MM.1S (cell line): ENCODE measurements around the gene FHIP2A.

Experiments
- DNase-seq: peaks from one replicate; pipeline ENCODE4 v3.0.0-alpha.2; 2015
- H2AFZ ChIP-seq: fragments of 300-600 bp; sonication (generic); 2 replicates; pipeline ENCODE4 v1.6.0; 2016; ENCODE audit warnings: antibody characterized with exemption, low read length
- H3F3A ChIP-seq: fragments of 300-600 bp; sonication (generic); 2 replicates; pipeline ENCODE4 v1.6.1; 2016; ENCODE audit warnings: mild to moderate bottlenecking, antibody characterized with exemption, low read length, moderate library complexity, mixed read lengths; ENCODE audit not compliant: insufficient read depth
- H3K27ac ChIP-seq: fragments of 300-600 bp; sonication (generic); 2 replicates; pipeline ENCODE4 v1.5.1; 2016; ENCODE audit warnings: mild to moderate bottlenecking, low read length
- H3K27me3 ChIP-seq: fragments of 300-600 bp; sonication (generic); replicated peaks from 2 replicates; pipeline ENCODE4 v1.6.0; 2016; ENCODE audit warnings: low read length; ENCODE audit not compliant: insufficient read depth
- H3K36me3 ChIP-seq: fragments of 300-600 bp; sonication (generic); replicated peaks from 2 replicates; pipeline ENCODE4 v1.6.1; 2016; ENCODE audit warnings: mild to moderate bottlenecking, low read length, mixed read lengths; ENCODE audit not compliant: insufficient read depth
- H3K4me1 ChIP-seq: fragments of 300-600 bp; sonication (generic); 2 replicates; pipeline ENCODE4 v1.6.1; 2016; ENCODE audit warnings: low read length, mixed read lengths
- H3K4me2 ChIP-seq: fragments of 300-600 bp; sonication (generic); 2 replicates; pipeline ENCODE4 v1.6.0; 2016; ENCODE audit warnings: low read depth, low read length
- H3K4me3 ChIP-seq: fragments of 300-600 bp; sonication (generic); 2 replicates; pipeline ENCODE4 v1.5.1; 2016; ENCODE audit warnings: low read length, mixed read lengths
- H3K79me2 ChIP-seq: fragments of 300-600 bp; sonication (generic); 2 replicates; pipeline ENCODE4 v1.6.1; 2016; ENCODE audit warnings: mixed run types, low read length, mixed read lengths
- H3K9ac ChIP-seq: fragments of 300-600 bp; sonication (generic); 2 replicates; pipeline ENCODE4 v1.6.1; 2016; ENCODE audit warnings: low read length, mixed read lengths
- H3K9me2 ChIP-seq: fragments of 300-600 bp; sonication (generic); replicated peaks from 2 replicates; pipeline ENCODE4 v1.6.1; 2016; ENCODE audit warnings: mild to moderate bottlenecking, low read length, mixed read lengths; ENCODE audit not compliant: insufficient read depth
- H3K9me3 ChIP-seq: fragments of 300-600 bp; sonication (generic); replicated peaks from 2 replicates; pipeline ENCODE4 v1.6.1; 2016; ENCODE audit warnings: mild to moderate bottlenecking, low read length, mixed read lengths; ENCODE audit not compliant: insufficient read depth
- H4K20me1 ChIP-seq: fragments of 300-600 bp; sonication (generic); 2 replicates; pipeline ENCODE4 v1.6.1; 2016; ENCODE audit warnings: mild to moderate bottlenecking, low read length, moderate library complexity, mixed read lengths; ENCODE audit not compliant: insufficient read depth
- CTCF ChIP-seq: fragments of 300-600 bp; sonication (generic); IDR thresholded peaks from 2 replicates; pipeline ENCODE4 v1.5.1; 2016; ENCODE audit warnings: antibody characterized with exemption, low read length, mixed read lengths
- EZH2 ChIP-seq: fragments of 300-600 bp; sonication (generic); optimal IDR thresholded peaks from 2 replicates; pipeline ENCODE3; 2017; ENCODE audit warnings: low read depth, mild to moderate bottlenecking, antibody characterized with exemption, low read length, mixed read lengths
- EZH2phosphoT487 ChIP-seq: fragments of 300-600 bp; sonication (generic); IDR thresholded peaks from 2 replicates; pipeline ENCODE4 v1.6.1; 2018; ENCODE audit warnings: antibody characterized with exemption, low read length

The FHIP2A gene

GRCh38 chr10:114825513-114826253, 4.1 kb downstream of the FHIP2A start:
- Histone ChIP-seq H2AFZ (no peak overlapping the region), H3K4me2 (no peak overlapping the region), H3K27me3 (no peaks in the 10 kb centered on the region), H3K9me3 (no peaks in the 10 kb centered on the region), H4K20me1 (no peaks in the 10 kb centered on the region), H3K9me2 (no peaks in the 10 kb centered on the region), H3K4me3 (no peak overlapping the region), H3K27ac (no peak overlapping the region), H3K9ac (no peak overlapping the region), H3F3A (peaks cover 8% of the 10 kb centered on the region), H3K36me3 (no peaks in the 10 kb centered on the region), H3K79me2 (peaks cover 79% of the 10 kb centered on the region), H3K4me1 (no peaks in the 10 kb centered on the region)
- no peak for TF ChIP-seq CTCF
- no peak for TF ChIP-seq EZH2
- no peak for TF ChIP-seq EZH2phosphoT487
- DNase-seq, result no peak

- H3K4me2 ChIP-seq, result no peak overlapping the region
- peaks cover 7% of the 10 kb centered on the region; the same call in 1 of the 2 replicates for H3K36me3 ChIP-seq
- no peak overlapping the region for H3K27ac ChIP-seq
- TF ChIP-seq EZH2, result no peak
- no peak for TF ChIP-seq CTCF
- no peak for TF ChIP-seq EZH2phosphoT487
- no peaks in the 10 kb centered on the region for H4K20me1 ChIP-seq
- DNase-seq, result no peak
- H3K4me3 ChIP-seq, result no peak overlapping the region
- no peaks in the 10 kb centered on the region for H3F3A ChIP-seq
- no peaks in the 10 kb centered on the region for H3K4me1 ChIP-seq
- no peaks in the 10 kb centered on the region for H3K9me3 ChIP-seq
- no peaks in the 10 kb centered on the region for H3K9me2 ChIP-seq
- no peaks in the 10 kb centered on the region for H3K27me3 ChIP-seq
- no peak overlapping the region for H2AFZ ChIP-seq
- peaks cover 61% of the 10 kb centered on the region for H3K79me2 ChIP-seq
- no peak overlapping the region for H3K9ac ChIP-seq
Observed at GRCh38 chr10:114829160-114829909, 7.8 kb downstream of the FHIP2A start.

GRCh38 chr10:114831186-114831867, 9.7 kb downstream of the FHIP2A start:
- Histone ChIP-seq H3K9me3 (no peaks in the 10 kb centered on the region), H3K9ac (no peak overlapping the region), H4K20me1 (no peaks in the 10 kb centered on the region), H3K36me3 (peaks cover 7% of the 10 kb centered on the region; the same call in 1 of the 2 replicates), H3F3A (no peaks in the 10 kb centered on the region), H3K4me1 (no peaks in the 10 kb centered on the region), H3K27me3 (no peaks in the 10 kb centered on the region), H3K27ac (no peak overlapping the region), H3K4me3 (no peak overlapping the region), H3K79me2 (peaks cover 41% of the 10 kb centered on the region), H3K4me2 (no peak overlapping the region), H2AFZ (no peak overlapping the region), H3K9me2 (no peaks in the 10 kb centered on the region)
- TF ChIP-seq EZH2 (no peak), CTCF (no peak), EZH2phosphoT487 (no peak)
- DNase-seq, result no peak
